OCI-LY7 (cell line): ENCODE data around the gene PLD2. TPM values are rescaled to one million over a fixed set of nuclear protein-coding genes. Genes with fewer than 3 reads are reported as not detected.

Source experiments
- BruUV-seq: library from RNA; stranded (reverse); fragments of 400-500 nt; replicated peaks from 2 replicates; lab custom pipeline; 2021; lab: Mats Ljungman, UMichigan
- CTCF ChIA-PET: fragments of 300-600 bp; sonication (Branson Sonifier 250); formaldehyde crosslinking; loops from one replicate; lab custom pipeline; 2022; ENCODE audit warnings: antibody characterized with exemption; ENCODE audit not compliant: unreplicated experiment; lab: Charles Lee
- POLR2A ChIA-PET: fragments of 300-600 bp; sonication (Branson Sonifier 250); formaldehyde crosslinking; loops from one replicate; lab custom pipeline; 2022; ENCODE audit warnings: antibody characterized with exemption; lab: Charles Lee
- DNase-seq: peaks from one replicate; pipeline ENCODE4 v3.0.0-alpha.2; 2015; ENCODE audit warnings: low spot score
- H2AFZ ChIP-seq: fragments of 200-600 bp; sonication (generic), shearing (Covaris generic); 2 replicates; pipeline ENCODE4 v1.6.1; 2014; ENCODE audit warnings: mild to moderate bottlenecking, antibody characterized with exemption, low read length, moderate library complexity
- H3K27ac ChIP-seq: fragments of 200-600 bp; sonication (generic); 2 replicates; pipeline ENCODE4 v1.5.1; 2014; ENCODE audit warnings: mixed run types, low read depth, mild to moderate bottlenecking, moderate library complexity, low read length, inconsistent platforms; ENCODE audit not compliant: poor library complexity, severe bottlenecking
- H3K36me3 ChIP-seq: fragments of 200-600 bp; sonication (generic); 2 replicates; pipeline ENCODE4 v1.6.1; 2014; ENCODE audit warnings: mild to moderate bottlenecking, antibody characterized with exemption, low read length, moderate library complexity, mixed read lengths; ENCODE audit not compliant: insufficient read depth
- H3K4me1 ChIP-seq: fragments of 200-600 bp; sonication (generic); 2 replicates; pipeline ENCODE4 v1.5.1; 2014; ENCODE audit warnings: mild to moderate bottlenecking, low read length; ENCODE audit not compliant: insufficient read depth, poor library complexity, severe bottlenecking
- H3K4me2 ChIP-seq: fragments of 200-600 bp; sonication (generic); 2 replicates; pipeline ENCODE4 v1.6.1; 2014; ENCODE audit warnings: mild to moderate bottlenecking, low read length
- H3K4me3 ChIP-seq: fragments of 200-600 bp; sonication (generic); 2 replicates; pipeline ENCODE4 v1.5.1; 2014; ENCODE audit warnings: mild to moderate bottlenecking, low read depth, low read length; ENCODE audit not compliant: poor library complexity, severe bottlenecking
- H3K79me2 ChIP-seq: fragments of 200-600 bp; sonication (generic); 2 replicates; pipeline ENCODE4 v1.6.1; 2016; ENCODE audit warnings: low read depth, mild to moderate bottlenecking, low read length, moderate library complexity, mixed read lengths; ENCODE audit not compliant: insufficient read depth
- H3K9me2 ChIP-seq: fragments of 200-600 bp; sonication (generic); 2 replicates; pipeline ENCODE4 v1.6.1; 2016; ENCODE audit warnings: mild to moderate bottlenecking, low read length, mixed read lengths; ENCODE audit not compliant: insufficient read depth
- H3K9me3 ChIP-seq: fragments of 200-600 bp; sonication (generic); 2 replicates; pipeline ENCODE4 v1.6.1; 2014; ENCODE audit warnings: mild to moderate bottlenecking, mixed run types, low read length, mixed read lengths
- H4K20me1 ChIP-seq: fragments of 200-600 bp; sonication (generic); 2 replicates; pipeline ENCODE4 v1.6.1; 2014; ENCODE audit warnings: mild to moderate bottlenecking, antibody characterized with exemption, low read length, moderate library complexity, mixed read lengths; ENCODE audit not compliant: insufficient read depth
- EZH2phosphoT487 ChIP-seq: fragments of 200-600 bp; sonication (generic); IDR thresholded peaks from 2 replicates; pipeline ENCODE4 v1.6.1; 2018; ENCODE audit warnings: low read depth, borderline replicate concordance, mild to moderate bottlenecking, mixed run types, antibody characterized with exemption, low read length, moderate library complexity, mixed read lengths
- intact Hi-C: fragments of 100-400 bp; cut with micrococcal nuclease; formaldehyde crosslinking; loops from one replicate; pipeline ENCODE4 v1.10.0; 2022; ENCODE audit not compliant: unreplicated experiment
- total RNA-seq, 2 experiments: library from RNA; depleted of rRNA in 1 of 2; stranded (reverse); fragments of >200 nt in 1 of 2; shearing (Covaris generic) in 1 of 2; gene quantifications; 2 replicates each; pipeline ENCODE4 v1.2.3, GENCODE V29; 2014 to 2022
- TF ChIP-seq, protein P1 (sequence below): fragments of 200-600 bp; sonication (generic); conservative IDR thresholded peaks from 2 replicates; pipeline ENCODE4 v1.5.1; 2014; ENCODE audit warnings: mild to moderate bottlenecking, antibody characterized with exemption, low read length, moderate library complexity, mixed read lengths

PLD2 gene
- total RNA-seq, 2 experiments from 2014 or later: 10.2 to 13.5 TPM

DNA sequence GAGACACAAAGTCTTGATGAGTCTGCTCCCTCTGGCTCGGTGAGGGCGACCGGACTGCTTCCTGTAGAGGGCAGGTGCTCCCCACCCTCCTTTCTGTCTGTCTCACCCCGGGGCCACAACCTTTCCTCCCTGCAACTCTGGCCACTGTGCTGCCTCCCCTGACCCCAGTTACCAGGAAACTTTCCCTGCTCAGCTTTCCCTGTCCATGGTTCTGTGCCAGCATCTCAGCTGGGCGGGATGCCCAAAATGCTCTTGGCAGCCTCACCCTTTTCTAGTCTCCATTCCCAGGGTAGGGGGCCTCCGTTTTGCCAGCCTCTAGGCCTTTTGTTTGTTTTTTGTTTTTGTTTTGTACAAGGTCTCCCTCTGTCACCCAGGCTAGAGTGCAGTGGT, 1.4 kb downstream of the PLD2 start:
- BruUV-seq: no TSS peak
- Histone ChIP-seq H3K4me1 (peaks cover 12% of the 10 kb centered on the region), H3K9me2 (no peaks in the 10 kb centered on the region), H3K4me3 (no peak overlapping the region), H3K9me3 (no peaks in the 10 kb centered on the region), H3K27ac (no peak overlapping the region), H3K36me3 (no peaks in the 10 kb centered on the region), H2AFZ (no peak overlapping the region), H4K20me1 (no peaks in the 10 kb centered on the region), H3K79me2 (no peaks in the 10 kb centered on the region), H3K4me2 (peak overlapping the region; percentile 80; the same call in 1 of the 2 replicates)
- ChIA-PET CTCF (interaction anchor here (0.6 kb wide), 1 partner anchor 49 kb away, joined by 4 read pairs; no protein-coding TSS in a partner anchor), POLR2A (no interaction called here)
- TF ChIP-seq, protein P1, sequence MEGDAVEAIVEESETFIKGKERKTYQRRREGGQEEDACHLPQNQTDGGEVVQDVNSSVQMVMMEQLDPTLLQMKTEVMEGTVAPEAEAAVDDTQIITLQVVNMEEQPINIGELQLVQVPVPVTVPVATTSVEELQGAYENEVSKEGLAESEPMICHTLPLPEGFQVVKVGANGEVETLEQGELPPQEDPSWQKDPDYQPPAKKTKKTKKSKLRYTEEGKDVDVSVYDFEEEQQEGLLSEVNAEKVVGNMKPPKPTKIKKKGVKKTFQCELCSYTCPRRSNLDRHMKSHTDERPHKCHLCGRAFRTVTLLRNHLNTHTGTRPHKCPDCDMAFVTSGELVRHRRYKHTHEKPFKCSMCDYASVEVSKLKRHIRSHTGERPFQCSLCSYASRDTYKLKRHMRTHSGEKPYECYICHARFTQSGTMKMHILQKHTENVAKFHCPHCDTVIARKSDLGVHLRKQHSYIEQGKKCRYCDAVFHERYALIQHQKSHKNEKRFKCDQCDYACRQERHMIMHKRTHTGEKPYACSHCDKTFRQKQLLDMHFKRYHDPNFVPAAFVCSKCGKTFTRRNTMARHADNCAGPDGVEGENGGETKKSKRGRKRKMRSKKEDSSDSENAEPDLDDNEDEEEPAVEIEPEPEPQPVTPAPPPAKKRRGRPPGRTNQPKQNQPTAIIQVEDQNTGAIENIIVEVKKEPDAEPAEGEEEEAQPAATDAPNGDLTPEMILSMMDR: no peak
- TF ChIP-seq EZH2phosphoT487: no peak
- DNase-seq: no peak
- intact Hi-C loops: no loop called here

- Histone ChIP-seq H4K20me1 (no peaks in the 10 kb centered on the region), H3K4me3 (no peak overlapping the region), H3K9me2 (no peaks in the 10 kb centered on the region), H3K9me3 (no peaks in the 10 kb centered on the region), H3K4me2 (no peak overlapping the region), H3K36me3 (no peaks in the 10 kb centered on the region), H3K4me1 (peaks cover 12% of the 10 kb centered on the region), H3K27ac (no peak overlapping the region), H2AFZ (no peak overlapping the region), H3K79me2 (no peaks in the 10 kb centered on the region)
- BruUV-seq: no TSS peak
- ChIA-PET POLR2A (no interaction called here), CTCF (no interaction called here)
- no peak for TF ChIP-seq EZH2phosphoT487
- TF ChIP-seq, protein P1: no peak
- intact Hi-C loops: no loop called here
- DNase-seq: no peak
Observed at GRCh38 chr17:4810696-4811290, 3.8 kb downstream of the PLD2 start.

GRCh38 chr17:4811471-4811870, 4.5 kb downstream of the PLD2 start:
- no peaks in the 10 kb centered on the region for H3K36me3 ChIP-seq
- H3K4me1 ChIP-seq: peaks cover 6% of the 10 kb centered on the region
- TF ChIP-seq, protein P1: no peak
- no peak for TF ChIP-seq EZH2phosphoT487
- H3K4me2 ChIP-seq: no peak overlapping the region
- H3K79me2 ChIP-seq: no peaks in the 10 kb centered on the region
- no peak overlapping the region for H2AFZ ChIP-seq
- POLR2A ChIA-PET: no interaction called here
- no TSS peak for BruUV-seq
- H3K4me3 ChIP-seq: no peak overlapping the region
- no peak for DNase-seq
- H4K20me1 ChIP-seq: no peaks in the 10 kb centered on the region
- intact Hi-C loops: no loop called here
- H3K9me3 ChIP-seq: no peaks in the 10 kb centered on the region
- no peak overlapping the region for H3K27ac ChIP-seq
- CTCF ChIA-PET: no interaction called here
- H3K9me2 ChIP-seq: no peaks in the 10 kb centered on the region
